ENCODE measurements around the gene ARAF.

ARAF gene

DNA sequence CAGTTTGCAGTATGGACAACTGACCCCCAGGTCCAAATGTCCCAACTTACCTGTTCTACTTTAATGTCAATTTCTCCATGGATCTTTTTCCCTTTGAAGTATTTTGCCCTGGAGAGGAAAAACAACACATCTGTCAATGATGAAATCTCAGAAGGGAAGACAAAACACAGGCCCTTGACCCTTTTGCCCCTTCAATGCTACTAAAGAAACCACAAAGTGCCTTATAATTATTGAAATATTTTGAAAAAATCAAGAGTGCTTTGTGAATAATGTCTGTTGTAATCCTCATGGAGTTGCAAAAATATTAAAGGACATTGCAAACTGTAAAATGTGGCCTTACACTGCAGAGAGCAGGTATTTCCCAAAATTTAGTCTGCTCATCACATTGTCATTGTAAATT, 46.1 kb downstream of the ARAF start:
- Histone ChIP-seq H3K4me1 (ENCODE audit: control insufficient read depth, insufficient read depth, low read length, poor library complexity, severe bottlenecking) (no peaks in the 10 kb centered on the region), H3K9me3 (ENCODE audit: control insufficient read depth, low read length) (no peaks in the 10 kb centered on the region), H3K4me3 (ENCODE audit: extremely low read depth, insufficient read depth, low read length, poor library complexity, severe bottlenecking) (no peak overlapping the region), H3K27ac (ENCODE audit: low read depth, low read length, severe bottlenecking) (no peak overlapping the region), H3K36me3 (ENCODE audit: control insufficient read depth, insufficient read depth, low read length) (no peaks in the 10 kb centered on the region)

DNA sequence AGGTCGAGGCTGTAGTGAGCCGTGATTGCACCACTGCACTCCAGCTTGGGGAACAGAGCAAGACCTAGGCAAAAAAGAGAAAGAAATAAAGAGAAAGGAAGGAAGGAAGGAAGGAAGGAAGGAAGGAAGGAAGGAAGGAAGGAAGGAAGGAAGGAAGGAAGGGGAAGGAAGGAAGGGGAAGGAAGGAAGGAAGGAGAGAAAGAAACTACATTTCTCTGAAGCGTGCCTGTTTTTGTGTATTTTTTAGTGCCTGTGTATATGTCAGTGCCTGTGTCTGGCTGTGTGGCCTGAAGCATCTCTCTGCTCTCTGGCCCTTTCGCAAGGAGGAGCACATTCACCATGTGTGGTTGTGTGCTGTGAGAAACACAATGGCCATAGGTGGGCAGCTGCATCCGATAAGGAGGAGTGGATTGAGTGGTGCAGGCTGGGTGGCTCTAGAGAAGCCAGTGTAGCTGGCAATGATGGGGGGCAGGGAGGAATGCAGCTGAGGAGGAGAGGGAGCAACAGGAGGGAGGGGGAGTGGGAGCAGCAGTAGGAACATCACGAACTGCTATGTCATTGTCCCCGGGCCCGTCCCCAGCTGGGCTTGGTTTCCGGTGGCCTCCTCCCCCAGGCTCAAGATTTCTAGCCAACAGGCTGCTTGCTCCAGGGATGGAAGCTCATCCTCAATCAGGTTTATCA, 47.3 kb downstream of the ARAF start:
- Histone ChIP-seq H3K27ac (ENCODE audit: low read depth, low read length, severe bottlenecking) (peak overlapping the region; percentile 10), H3K9me3 (ENCODE audit: control insufficient read depth, low read length) (no peaks in the 10 kb centered on the region), H3K4me1 (ENCODE audit: control insufficient read depth, insufficient read depth, low read length, poor library complexity, severe bottlenecking) (no peaks in the 10 kb centered on the region), H3K36me3 (ENCODE audit: control insufficient read depth, insufficient read depth, low read length) (no peaks in the 10 kb centered on the region), H3K4me3 (ENCODE audit: extremely low read depth, insufficient read depth, low read length, poor library complexity, severe bottlenecking) (no peak overlapping the region)
- 89% methylated on average over 3 of the region's 9 CpGs; no CpG with 5 or more reads in 1 of the 2 experiments for WGBS, 2 experiments (ENCODE audit: insufficient coverage in 2 of 2)

GRCh38 chrX:47610511-47610910, 49.5 kb downstream of the ARAF start:
- Histone ChIP-seq H3K36me3 (ENCODE audit: control insufficient read depth, insufficient read depth, low read length) (no peaks in the 10 kb centered on the region), H3K27ac (ENCODE audit: low read depth, low read length, severe bottlenecking) (no peak overlapping the region), H3K4me1 (ENCODE audit: control insufficient read depth, insufficient read depth, low read length, poor library complexity, severe bottlenecking) (no peaks in the 10 kb centered on the region), H3K4me3 (ENCODE audit: extremely low read depth, insufficient read depth, low read length, poor library complexity, severe bottlenecking) (no peak overlapping the region), H3K9me3 (ENCODE audit: control insufficient read depth, low read length) (no peaks in the 10 kb centered on the region)
- WGBS, 2 experiments (ENCODE audit: insufficient coverage in 2 of 2): 95 to 100% methylated on average over 2 to 4 of the region's 4 CpGs

DNA sequence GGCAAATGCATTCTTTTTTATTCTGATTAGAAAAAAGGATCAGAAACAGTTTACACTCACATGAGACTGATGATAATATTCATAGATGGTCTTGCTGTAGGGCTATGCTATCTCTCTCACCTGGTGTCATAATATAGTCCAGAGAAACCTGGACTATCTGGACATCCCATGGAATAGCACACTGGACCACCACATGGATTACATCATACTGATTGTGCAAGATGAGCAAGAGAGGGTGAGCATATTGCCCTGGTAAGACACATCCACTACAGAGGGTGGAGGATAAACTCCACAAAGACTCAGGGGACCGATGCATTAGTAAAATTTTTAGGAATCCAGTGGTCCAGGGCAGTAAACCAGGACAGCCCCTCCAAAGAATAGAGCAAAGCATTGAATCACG, 50.5 kb downstream of the ARAF start:
- Histone ChIP-seq H3K9me3 (ENCODE audit: control insufficient read depth, low read length) (no peaks in the 10 kb centered on the region), H3K27ac (ENCODE audit: low read depth, low read length, severe bottlenecking) (no peak overlapping the region), H3K36me3 (ENCODE audit: control insufficient read depth, insufficient read depth, low read length) (no peaks in the 10 kb centered on the region), H3K4me3 (ENCODE audit: extremely low read depth, insufficient read depth, low read length, poor library complexity, severe bottlenecking) (no peak overlapping the region), H3K4me1 (ENCODE audit: control insufficient read depth, insufficient read depth, low read length, poor library complexity, severe bottlenecking) (no peaks in the 10 kb centered on the region)
- WGBS, 2 experiments (ENCODE audit: insufficient coverage in 2 of 2): no CpG with 5 or more reads among the region's 2 CpGs

- 89 to 100% methylated on average over 1 of the region's 2 CpGs for WGBS, 2 experiments (ENCODE audit: insufficient coverage in 2 of 2)
- no peaks in the 10 kb centered on the region for H3K36me3 ChIP-seq (ENCODE audit: control insufficient read depth, insufficient read depth, low read length)
- no peaks in the 10 kb centered on the region for H3K4me1 ChIP-seq (ENCODE audit: control insufficient read depth, insufficient read depth, low read length, poor library complexity, severe bottlenecking)
- no peak overlapping the region for H3K4me3 ChIP-seq (ENCODE audit: extremely low read depth, insufficient read depth, low read length, poor library complexity, severe bottlenecking)
- H3K27ac ChIP-seq (ENCODE audit: low read depth, low read length, severe bottlenecking): no peak overlapping the region
- no peaks in the 10 kb centered on the region for H3K9me3 ChIP-seq (ENCODE audit: control insufficient read depth, low read length)
These were observed 50.9 kb downstream of the ARAF start for GRCh38 chrX:47611926-47612325.

GRCh38 chrX:47612418-47612817, 51.4 kb downstream of the ARAF start:
- no peak overlapping the region for H3K4me3 ChIP-seq (ENCODE audit: extremely low read depth, insufficient read depth, low read length, poor library complexity, severe bottlenecking)
- no peak overlapping the region for H3K27ac ChIP-seq (ENCODE audit: low read depth, low read length, severe bottlenecking)
- H3K9me3 ChIP-seq (ENCODE audit: control insufficient read depth, low read length): no peaks in the 10 kb centered on the region
- H3K36me3 ChIP-seq (ENCODE audit: control insufficient read depth, insufficient read depth, low read length): no peaks in the 10 kb centered on the region
- no peaks in the 10 kb centered on the region for H3K4me1 ChIP-seq (ENCODE audit: control insufficient read depth, insufficient read depth, low read length, poor library complexity, severe bottlenecking)

DNA sequence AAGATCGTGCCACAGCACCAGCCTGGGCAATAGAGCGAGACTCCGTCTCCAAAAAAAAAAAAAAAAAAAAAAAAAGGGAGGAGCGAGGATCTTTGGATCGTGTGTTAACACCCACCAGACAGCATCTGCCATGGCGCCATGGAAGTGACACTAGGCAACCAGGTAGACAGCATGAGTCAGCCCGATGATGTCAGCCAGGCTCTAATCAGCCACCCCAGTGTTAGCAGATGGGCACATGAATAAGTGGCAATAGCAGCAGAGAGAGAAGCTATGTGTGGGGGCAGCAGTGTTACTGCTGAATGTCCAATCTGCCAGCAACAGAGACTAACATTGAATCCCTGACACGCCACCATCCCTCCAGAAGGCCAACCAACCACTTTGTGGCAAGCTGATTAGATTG, 52.1 kb downstream of the ARAF start:
- Histone ChIP-seq H3K9me3 (ENCODE audit: control insufficient read depth, low read length) (no peaks in the 10 kb centered on the region), H3K27ac (ENCODE audit: low read depth, low read length, severe bottlenecking) (no peak overlapping the region), H3K4me1 (ENCODE audit: control insufficient read depth, insufficient read depth, low read length, poor library complexity, severe bottlenecking) (no peaks in the 10 kb centered on the region), H3K4me3 (ENCODE audit: extremely low read depth, insufficient read depth, low read length, poor library complexity, severe bottlenecking) (no peak overlapping the region), H3K36me3 (ENCODE audit: control insufficient read depth, insufficient read depth, low read length) (no peaks in the 10 kb centered on the region)
- WGBS, 2 experiments (ENCODE audit: insufficient coverage in 2 of 2): 88 to 100% methylated on average over 1 to 4 of the region's 8 CpGs

DNA sequence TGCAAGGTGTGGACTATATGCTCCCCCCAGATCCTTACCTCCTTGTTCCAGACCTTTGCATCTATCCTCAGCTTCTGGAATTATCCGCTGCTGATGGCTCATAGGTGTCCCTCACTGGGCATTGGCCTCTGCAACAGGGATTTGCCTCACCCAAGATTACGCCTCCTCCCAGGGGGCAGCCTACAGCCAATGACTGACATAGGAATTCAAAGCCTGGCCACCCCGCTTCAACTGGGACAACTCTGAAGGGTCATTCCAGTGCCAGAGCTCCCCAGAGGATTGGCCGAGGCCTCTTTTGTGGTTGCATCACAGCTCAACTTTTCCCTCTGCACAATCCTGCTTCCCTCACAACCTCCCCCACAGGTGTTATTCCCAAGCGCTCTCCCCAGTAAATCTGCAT, 53.6 kb downstream of the ARAF start:
- Histone ChIP-seq H3K4me1 (ENCODE audit: control insufficient read depth, insufficient read depth, low read length, poor library complexity, severe bottlenecking) (no peaks in the 10 kb centered on the region), H3K9me3 (ENCODE audit: control insufficient read depth, low read length) (no peaks in the 10 kb centered on the region), H3K36me3 (ENCODE audit: control insufficient read depth, insufficient read depth, low read length) (no peaks in the 10 kb centered on the region), H3K4me3 (ENCODE audit: extremely low read depth, insufficient read depth, low read length, poor library complexity, severe bottlenecking) (no peak overlapping the region), H3K27ac (ENCODE audit: low read depth, low read length, severe bottlenecking) (no peak overlapping the region)
- WGBS, 2 experiments (ENCODE audit: insufficient coverage in 2 of 2): 80% methylated on average over 1 of the region's 5 CpGs; no CpG with 5 or more reads in 1 of the 2 experiments

GRCh38 chrX:47618923-47619485, 58.0 kb downstream of the ARAF start:
- WGBS, 2 experiments (ENCODE audit: insufficient coverage in 2 of 2): 47 to 63% methylated on average over 14 to 20 of the region's 32 CpGs
- peak overlapping the region; percentile 25 for H3K4me3 ChIP-seq (ENCODE audit: extremely low read depth, insufficient read depth, low read length, poor library complexity, severe bottlenecking)
- no peaks in the 10 kb centered on the region for H3K36me3 ChIP-seq (ENCODE audit: control insufficient read depth, insufficient read depth, low read length)
- no peaks in the 10 kb centered on the region for H3K4me1 ChIP-seq (ENCODE audit: control insufficient read depth, insufficient read depth, low read length, poor library complexity, severe bottlenecking)
- H3K27ac ChIP-seq (ENCODE audit: low read depth, low read length, severe bottlenecking): no peak overlapping the region
- H3K9me3 ChIP-seq (ENCODE audit: control insufficient read depth, low read length): no peaks in the 10 kb centered on the region

- Histone ChIP-seq H3K36me3 (ENCODE audit: control insufficient read depth, insufficient read depth, low read length) (no peaks in the 10 kb centered on the region), H3K9me3 (ENCODE audit: control insufficient read depth, low read length) (no peaks in the 10 kb centered on the region), H3K4me1 (ENCODE audit: control insufficient read depth, insufficient read depth, low read length, poor library complexity, severe bottlenecking) (no peaks in the 10 kb centered on the region), H3K4me3 (ENCODE audit: extremely low read depth, insufficient read depth, low read length, poor library complexity, severe bottlenecking) (peak within 1 kb of the TSS; percentile 25), H3K27ac (ENCODE audit: low read depth, low read length, severe bottlenecking) (no peak within 1 kb of the TSS)
- 2 to 3% methylated on average over 26 to 46 of the region's 88 CpGs for WGBS, 2 experiments (ENCODE audit: insufficient coverage in 2 of 2)
These were observed 58.7 kb downstream of the ARAF start, which contains the start of gene SYN1 for GRCh38 chrX:47619486-47620302. Gene SYN1 (minus strand): TSS chrX:47619857. CDS start chrX:47619728, 129 bp downstream.

GRCh38 chrX:47620303-47620685, 59.3 kb downstream of the ARAF start:
- Histone ChIP-seq H3K36me3 (ENCODE audit: control insufficient read depth, insufficient read depth, low read length) (no peaks in the 10 kb centered on the region), H3K4me1 (ENCODE audit: control insufficient read depth, insufficient read depth, low read length, poor library complexity, severe bottlenecking) (no peaks in the 10 kb centered on the region), H3K4me3 (ENCODE audit: extremely low read depth, insufficient read depth, low read length, poor library complexity, severe bottlenecking) (no peak overlapping the region), H3K9me3 (ENCODE audit: control insufficient read depth, low read length) (no peaks in the 10 kb centered on the region), H3K27ac (ENCODE audit: low read depth, low read length, severe bottlenecking) (no peak overlapping the region)
- 100% methylated on average over 2 of the region's 9 CpGs; no CpG with 5 or more reads in 1 of the 2 experiments for WGBS, 2 experiments (ENCODE audit: insufficient coverage in 2 of 2)

All from mesodermal cell (in vitro differentiated cells).